SK-N-SH (cell line): ENCODE results near the gene UGT1A10. TPM values are rescaled to one million over a fixed set of nuclear protein-coding genes. Genes with fewer than 3 reads are reported as not detected.

Source experiments
- CTCF ChIA-PET: fragments of 300-600, 350-600 bp; formaldehyde crosslinking; extraction: SDS; loops from one replicate; lab custom pipeline; 2021; lab: Yijun Ruan, JAX
- POLR2A ChIA-PET: fragments of 350-600 bp; sonication (Branson Sonifier 250); formaldehyde crosslinking; extraction: SDS; loops from one replicate; lab custom pipeline; 2020; ENCODE audit warnings: antibody characterized with exemption, inconsistent platforms; lab: Yijun Ruan, JAX
- DNase-seq: peaks from one replicate; pipeline ENCODE4 v3.0.0; 2012
- H2AFZ ChIP-seq: fragments of 200-600 bp; sonication (generic); 2 replicates; pipeline ENCODE4 v1.8.1; 2016; ENCODE audit warnings: antibody characterized with exemption, mild to moderate bottlenecking, low read depth
- H3F3A ChIP-seq: fragments of 200-600 bp; sonication (generic); replicated peaks from 2 replicates; pipeline ENCODE3; 2016; ENCODE audit warnings: antibody characterized with exemption, mild to moderate bottlenecking; ENCODE audit not compliant: insufficient read depth
- H3K27ac ChIP-seq, 2 experiments: fragments of 200-500 bp in 1 of 2; fragments of 200-600 bp in 1 of 2; sonication (Bioruptor generic) in 1 of 2; sonication (generic), shearing (Covaris generic) in 1 of 2; 2 replicates each; pipeline versions ENCODE4 v1.5.1 to v1.6.1; 2014 to 2016; ENCODE audit warnings: low read depth in 2 of 2, inconsistent platforms in 1 of 2, low read length in 1 of 2, mild to moderate bottlenecking in 1 of 2, mixed read lengths in 1 of 2
- H3K27me3 ChIP-seq: fragments of 200-600 bp; sonication (generic), shearing (Covaris generic); 2 replicates; pipeline ENCODE4 v1.6.1; 2016; ENCODE audit warnings: mixed run types; ENCODE audit not compliant: insufficient read depth
- H3K36me3 ChIP-seq, 2 experiments: fragments of 200-500 bp in 1 of 2; fragments of 200-600 bp in 1 of 2; sonication (Bioruptor generic) in 1 of 2; sonication (generic) in 1 of 2; replicated peaks in 1 of 2; 2 replicates each; pipeline versions ENCODE3 to v1.5.1; 2014 to 2016; ENCODE audit warnings: low read length in 1 of 2, mild to moderate bottlenecking in 1 of 2; ENCODE audit not compliant: insufficient read depth in 2 of 2, control insufficient read depth in 1 of 2
- H3K4me1 ChIP-seq, 2 experiments: fragments of 200-500 bp in 1 of 2; fragments of 200-600 bp in 1 of 2; sonication (Bioruptor generic) in 1 of 2; sonication (generic), shearing (Covaris generic) in 1 of 2; 2 replicates each; pipeline versions ENCODE4 v1.5.1 to v1.6.1; 2014 to 2016; ENCODE audit warnings: low read depth in 1 of 2, low read length in 1 of 2, mixed run types in 1 of 2; ENCODE audit not compliant: insufficient read depth in 2 of 2, control insufficient read depth in 1 of 2
- H3K4me2 ChIP-seq: fragments of 200-600 bp; sonication (generic), shearing (Covaris generic); 2 replicates; pipeline ENCODE4 v1.6.1; 2017; ENCODE audit warnings: mixed run types
- H3K4me3 ChIP-seq, 2 experiments: fragments of 200-500 bp in 1 of 2; fragments of 200-600 bp in 1 of 2; sonication (Bioruptor generic) in 1 of 2; sonication (generic), shearing (Covaris generic) in 1 of 2; 2 replicates each; pipeline versions ENCODE4 v1.5.1 to v1.8.1; 2014 to 2016; ENCODE audit warnings: low read depth in 2 of 2, inconsistent platforms in 1 of 2, low read length in 1 of 2, mild to moderate bottlenecking in 1 of 2, mixed read lengths in 1 of 2, moderate library complexity in 1 of 2
- H3K79me2 ChIP-seq: fragments of 200-600 bp; sonication (generic); 2 replicates; pipeline ENCODE4 v1.8.1; 2017; ENCODE audit warnings: mild to moderate bottlenecking; ENCODE audit not compliant: insufficient read depth
- H3K9ac ChIP-seq: fragments of 200-600 bp; sonication (generic); 2 replicates; pipeline ENCODE4 v1.6.1; 2017; ENCODE audit warnings: mixed run types
- H3K9me2 ChIP-seq: fragments of 200-600 bp; sonication (generic); 2 replicates; pipeline ENCODE4 v1.6.1; 2017; ENCODE audit warnings: mixed run types
- H3K9me3 ChIP-seq: fragments of 200-600 bp; sonication (generic); 2 replicates; pipeline ENCODE4 v1.6.1; 2017; ENCODE audit warnings: mixed run types, mild to moderate bottlenecking, moderate library complexity
- H4K20me1 ChIP-seq: fragments of 200-600 bp; sonication (generic); 2 replicates; pipeline ENCODE4 v1.6.1; 2017; ENCODE audit warnings: mild to moderate bottlenecking, mixed run types; ENCODE audit not compliant: insufficient read depth
- CHD2 ChIP-seq: fragments of 150-350 bp; IDR thresholded peaks from 2 replicates; pipeline ENCODE4 v1.6.1; 2018; ENCODE audit warnings: low read length; ENCODE audit not compliant: partially characterized antibody
- CTCF ChIP-seq: fragments of 200-600 bp; sonication (generic); IDR thresholded peaks from 2 replicates; pipeline ENCODE4 v1.6.1; 2017; ENCODE audit warnings: antibody characterized with exemption, mild to moderate bottlenecking, moderate library complexity
- ELF1 ChIP-seq: IDR thresholded peaks from 2 replicates; pipeline ENCODE4 v1.4.0; 2012
- EP300 ChIP-seq, 2 experiments: IDR thresholded peaks; 2 replicates each; pipeline versions ENCODE4 v1.4.0 to v1.6.1; 2012; ENCODE audit warnings: borderline replicate concordance in 1 of 2, low read depth in 1 of 2, low read length in 1 of 2
- EZH2phosphoT487 ChIP-seq: fragments of 200-600 bp; sonication (generic); IDR thresholded peaks from 2 replicates; pipeline ENCODE4 v1.6.1; 2017; ENCODE audit warnings: low read depth, mixed run types, mild to moderate bottlenecking, antibody characterized with exemption, moderate library complexity, borderline replicate concordance
- FOSL2 ChIP-seq: IDR thresholded peaks from 2 replicates; pipeline ENCODE4 v1.4.0; 2012; ENCODE audit warnings: low read depth, mild to moderate bottlenecking, moderate library complexity, borderline replicate concordance
- GATA2 ChIP-seq: sonication (generic); formaldehyde crosslinking; IDR thresholded peaks from 2 replicates; pipeline ENCODE4 v1.5.0; 2020; ENCODE audit warnings: mild to moderate bottlenecking, missing genetic modification reagents
- JUND ChIP-seq: IDR thresholded peaks from 2 replicates; pipeline ENCODE4 v1.4.0; 2012
- MEF2A ChIP-seq: IDR thresholded peaks from 2 replicates; pipeline ENCODE4 v1.4.0; 2012; ENCODE audit warnings: low read depth, borderline replicate concordance
- NFIC ChIP-seq: IDR thresholded peaks from 2 replicates; pipeline ENCODE4 v1.4.0; 2012; ENCODE audit warnings: borderline replicate concordance
- NRF1 ChIP-seq: IDR thresholded peaks from 2 replicates; pipeline ENCODE4 v1.6.1; 2012; ENCODE audit warnings: low read depth, mild to moderate bottlenecking, low read length
- PBX3 ChIP-seq: IDR thresholded peaks from 2 replicates; pipeline ENCODE4; 2012
- RAD21 ChIP-seq: IDR thresholded peaks from 2 replicates; pipeline ENCODE4 v1.6.1; 2012; ENCODE audit warnings: mild to moderate bottlenecking, low read length
- RCOR1 ChIP-seq: fragments of 150-350 bp; IDR thresholded peaks from 2 replicates; pipeline ENCODE4 v1.6.1; 2017; ENCODE audit warnings: antibody characterized with exemption, low read length
- RXRA ChIP-seq: IDR thresholded peaks from 2 replicates; pipeline ENCODE4 v1.4.0; 2012; ENCODE audit warnings: low read depth, mild to moderate bottlenecking, borderline replicate concordance
- SMC3 ChIP-seq: IDR thresholded peaks from 2 replicates; pipeline ENCODE4 v1.6.1; 2012; ENCODE audit warnings: low read depth, low read length, improper control_type of control experiment
- TAF1 ChIP-seq: IDR thresholded peaks from 2 replicates; pipeline ENCODE4 v1.6.1; 2012; ENCODE audit warnings: low read depth, mild to moderate bottlenecking, low read length, moderate library complexity, borderline replicate concordance
- TCF12 ChIP-seq: IDR thresholded peaks from 2 replicates; pipeline ENCODE4 v1.4.0; 2012
- TEAD4 ChIP-seq: IDR thresholded peaks from 2 replicates; pipeline ENCODE4 v1.4.0; 2012; ENCODE audit warnings: mild to moderate bottlenecking, borderline replicate concordance; ENCODE audit not compliant: insufficient read depth
- ZBTB33 ChIP-seq: IDR thresholded peaks from 2 replicates; pipeline ENCODE4 v1.4.0; 2012; ENCODE audit warnings: low read depth, borderline replicate concordance
- WGBS: methylation state at CpG from one replicate; pipeline ENCODE4 v1.1.6; 2017; ENCODE audit warnings: low lambda C conversion rate; 5-methylcytosine and 5-hydroxymethylcytosine counted together
- polyA plus RNA-seq, 3 experiments: library from polyadenylated mRNA; depleted of rRNA; stranded (reverse); fragments of >200 nt; gene quantifications; 2 replicates each; pipeline ENCODE4 v1.2.3, GENCODE V29; 2012
- TF ChIP-seq, protein P1 (sequence below): IDR thresholded peaks from 2 replicates; pipeline ENCODE4 v1.4.0; 2012; ENCODE audit warnings: low read depth, borderline replicate concordance

Gene UGT1A10
- polyA plus RNA-seq, 1 of the 3 experiments (the other 2 are of a cell fraction) = not detected

- TF ChIP-seq PBX3 = no peak
- TF ChIP-seq GATA2 (CRISPR knock-in tag) = no peak
- TF ChIP-seq SMC3 = no peak
- TF ChIP-seq CTCF = no peak
- TF ChIP-seq EZH2phosphoT487 = no peak
- no peak for TF ChIP-seq CHD2
- TF ChIP-seq NRF1 = no peak
- TF ChIP-seq TAF1 = no peak
- TF ChIP-seq RXRA = no peak
- TF ChIP-seq TCF12 = no peak
- TF ChIP-seq, all 33 proteins: peak for 0
These were observed 77.9 kb downstream of the UGT1A10 start (continued) for GRCh38 chr2:233714121-233714520.

DNA sequence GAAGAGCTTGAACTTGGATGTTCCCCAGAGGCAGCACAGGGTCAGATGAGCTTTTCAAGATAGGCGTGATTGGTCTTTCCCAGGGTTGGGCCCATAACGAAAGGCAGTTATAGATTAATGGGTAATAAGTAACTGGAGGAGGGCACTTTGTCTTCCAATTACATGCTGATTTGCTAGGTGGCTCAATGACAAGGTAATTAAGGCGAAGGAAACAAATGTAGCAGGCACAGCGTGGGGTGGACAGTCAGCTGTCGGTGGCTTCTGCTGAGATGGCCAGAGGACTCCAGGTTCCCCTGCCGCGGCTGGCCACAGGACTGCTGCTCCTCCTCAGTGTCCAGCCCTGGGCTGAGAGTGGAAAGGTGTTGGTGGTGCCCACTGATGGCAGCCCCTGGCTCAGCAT, 82.3 kb downstream of the UGT1A10 start, which contains the start of gene UGT1A4:
Gene UGT1A4 (plus strand): TSS at position 185 of the 400 bp plus-strand sequence. CDS start 85 bp downstream, at position 270.
- no peak for DNase-seq
- Histone ChIP-seq H3K9me2 (no peaks in the 10 kb centered on the region), H3F3A (no peaks in the 10 kb centered on the region), H3K36me3 (no peaks in the 10 kb centered on the region), H3K4me1 (no peaks in the 10 kb centered on the region), H3K4me2 (no peak within 1 kb of the TSS), H3K27ac (no peak within 1 kb of the TSS), H2AFZ (no peak within 1 kb of the TSS), H3K79me2 (no peaks in the 10 kb centered on the region), H3K27me3 (no peaks in the 10 kb centered on the region; the same call in 1 of the 2 replicates), H3K9ac (no peak within 1 kb of the TSS), H4K20me1 (no peaks in the 10 kb centered on the region), H3K9me3 (no peaks in the 10 kb centered on the region), H3K4me3 (no peak within 1 kb of the TSS)
- ChIA-PET CTCF (no interaction called here), POLR2A (no interaction called here)
- TF ChIP-seq RAD21 = no peak
- TF ChIP-seq NFIC = no peak
- no peak for TF ChIP-seq NRF1
- TF ChIP-seq RXRA = no peak
- no peak for TF ChIP-seq TEAD4
- no peak for TF ChIP-seq MEF2A
- no peak for TF ChIP-seq CHD2
- TF ChIP-seq ZBTB33 = no peak
- no peak for TF ChIP-seq FOSL2
- no peak for TF ChIP-seq EP300 (IDR thresholded peaks at IDR 0.05; ENCODE audit: borderline replicate concordance in 1 of 2, low read depth in 1 of 2, low read length in 1 of 2)
- TF ChIP-seq, protein P1, sequence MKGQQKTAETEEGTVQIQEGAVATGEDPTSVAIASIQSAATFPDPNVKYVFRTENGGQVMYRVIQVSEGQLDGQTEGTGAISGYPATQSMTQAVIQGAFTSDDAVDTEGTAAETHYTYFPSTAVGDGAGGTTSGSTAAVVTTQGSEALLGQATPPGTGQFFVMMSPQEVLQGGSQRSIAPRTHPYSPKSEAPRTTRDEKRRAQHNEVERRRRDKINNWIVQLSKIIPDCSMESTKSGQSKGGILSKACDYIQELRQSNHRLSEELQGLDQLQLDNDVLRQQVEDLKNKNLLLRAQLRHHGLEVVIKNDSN = no peak
- no peak for TF ChIP-seq ELF1
- TF ChIP-seq TCF12 = no peak
- TF ChIP-seq GATA2 (CRISPR knock-in tag) = no peak
- no peak for TF ChIP-seq JUND
- TF ChIP-seq CTCF = no peak
- TF ChIP-seq RCOR1 = no peak
- TF ChIP-seq EZH2phosphoT487 = no peak
- WGBS = 51% methylated on average over 7 of the region's 7 CpGs
